ENCODE results near the gene PRDX5. TPM values are rescaled to one million over a fixed set of nuclear protein-coding genes. Genes with fewer than 3 reads are reported as not detected.
A peak's percentile ranks its signal among the peaks of the same experiment; 100 is the strongest.

The PRDX5 gene
- total and polyA plus RNA-seq, 9 of the 15 experiments (the other 6 are each of a cell fraction or from before 2014, with no cell fraction given), result 40.8 to 327 (median 204) TPM

DNA sequence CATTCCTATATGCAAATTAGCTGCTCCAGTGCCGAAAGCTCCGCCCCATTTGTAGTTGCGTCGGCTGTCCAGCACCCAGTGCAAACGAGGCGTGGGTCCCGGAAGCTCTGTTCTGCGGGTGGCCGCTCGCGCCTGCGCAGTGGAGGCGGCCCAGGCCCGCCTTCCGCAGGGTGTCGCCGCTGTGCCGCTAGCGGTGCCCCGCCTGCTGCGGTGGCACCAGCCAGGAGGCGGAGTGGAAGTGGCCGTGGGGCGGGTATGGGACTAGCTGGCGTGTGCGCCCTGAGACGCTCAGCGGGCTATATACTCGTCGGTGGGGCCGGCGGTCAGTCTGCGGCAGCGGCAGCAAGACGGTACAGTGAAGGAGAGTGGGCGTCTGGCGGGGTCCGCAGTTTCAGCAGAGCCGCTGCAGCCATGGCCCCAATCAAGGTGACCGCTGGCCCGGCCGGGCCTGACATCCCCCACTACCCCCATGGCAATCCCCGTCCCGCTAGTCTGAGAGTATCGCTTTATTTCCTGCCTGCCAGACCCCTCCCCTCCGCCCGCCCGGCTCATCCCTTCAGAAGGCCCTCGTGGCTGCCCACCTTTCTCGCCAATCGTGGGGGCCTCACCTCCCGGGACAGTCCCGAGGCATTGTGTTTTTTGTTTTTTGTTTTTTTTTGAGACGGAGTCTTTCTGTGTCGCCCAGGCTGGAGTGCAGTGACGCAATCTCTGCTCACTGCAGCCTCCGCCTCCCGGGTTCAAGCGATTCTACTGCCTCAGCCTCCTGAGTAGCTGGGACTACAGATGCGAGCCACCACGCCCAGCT is at the start of gene PRDX5 (continued):
- TF ChIP-seq, protein P1, sequence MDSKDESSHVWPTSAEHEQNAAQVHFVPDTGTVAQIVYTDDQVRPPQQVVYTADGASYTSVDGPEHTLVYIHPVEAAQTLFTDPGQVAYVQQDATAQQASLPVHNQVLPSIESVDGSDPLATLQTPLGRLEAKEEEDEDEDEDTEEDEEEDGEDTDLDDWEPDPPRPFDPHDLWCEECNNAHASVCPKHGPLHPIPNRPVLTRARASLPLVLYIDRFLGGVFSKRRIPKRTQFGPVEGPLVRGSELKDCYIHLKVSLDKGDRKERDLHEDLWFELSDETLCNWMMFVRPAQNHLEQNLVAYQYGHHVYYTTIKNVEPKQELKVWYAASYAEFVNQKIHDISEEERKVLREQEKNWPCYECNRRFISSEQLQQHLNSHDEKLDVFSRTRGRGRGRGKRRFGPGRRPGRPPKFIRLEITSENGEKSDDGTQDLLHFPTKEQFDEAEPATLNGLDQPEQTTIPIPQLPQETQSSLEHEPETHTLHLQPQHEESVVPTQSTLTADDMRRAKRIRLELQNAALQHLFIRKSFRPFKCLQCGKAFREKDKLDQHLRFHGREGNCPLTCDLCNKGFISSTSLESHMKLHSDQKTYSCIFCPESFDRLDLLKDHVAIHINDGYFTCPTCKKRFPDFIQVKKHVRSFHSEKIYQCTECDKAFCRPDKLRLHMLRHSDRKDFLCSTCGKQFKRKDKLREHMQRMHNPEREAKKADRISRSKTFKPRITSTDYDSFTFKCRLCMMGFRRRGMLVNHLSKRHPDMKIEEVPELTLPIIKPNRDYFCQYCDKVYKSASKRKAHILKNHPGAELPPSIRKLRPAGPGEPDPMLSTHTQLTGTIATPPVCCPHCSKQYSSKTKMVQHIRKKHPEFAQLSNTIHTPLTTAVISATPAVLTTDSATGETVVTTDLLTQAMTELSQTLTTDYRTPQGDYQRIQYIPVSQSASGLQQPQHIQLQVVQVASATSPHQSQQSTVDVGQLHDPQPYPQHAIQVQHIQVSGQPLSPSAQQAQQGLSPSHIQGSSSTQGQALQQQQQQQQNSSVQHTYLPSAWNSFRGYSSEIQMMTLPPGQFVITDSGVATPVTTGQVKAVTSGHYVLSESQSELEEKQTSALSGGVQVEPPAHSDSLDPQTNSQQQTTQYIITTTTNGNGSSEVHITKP (IDR thresholded peaks at IDR 0.05; ENCODE audit: partially characterized antibody), result peak; percentile 38
- TF ChIP-seq CREB1 (IDR thresholded peaks at IDR 0.05) (no peak; the same call in 1 of the 2 replicates), CREB1 (CRISPR knock-in tag; IDR thresholded peaks at IDR 0.05) (no peak), RBM34 (IDR thresholded peaks at IDR 0.05; ENCODE audit: borderline replicate concordance, insufficient read depth, low read length) (no peak), BRD4 (IDR thresholded peaks at IDR 0.05) (no peak), MCM5 (IDR thresholded peaks at IDR 0.05; ENCODE audit: low read depth) (no peak), HEY1 (CRISPR knock-in tag; IDR thresholded peaks at IDR 0.05; ENCODE audit: borderline replicate concordance) (no peak), NBN (IDR thresholded peaks at IDR 0.05; ENCODE audit: low read depth) (no peak), ZNF175 (CRISPR knock-in tag; IDR thresholded peaks at IDR 0.05; ENCODE audit: low read depth) (no peak)
- TF ChIP-seq, protein P2, sequence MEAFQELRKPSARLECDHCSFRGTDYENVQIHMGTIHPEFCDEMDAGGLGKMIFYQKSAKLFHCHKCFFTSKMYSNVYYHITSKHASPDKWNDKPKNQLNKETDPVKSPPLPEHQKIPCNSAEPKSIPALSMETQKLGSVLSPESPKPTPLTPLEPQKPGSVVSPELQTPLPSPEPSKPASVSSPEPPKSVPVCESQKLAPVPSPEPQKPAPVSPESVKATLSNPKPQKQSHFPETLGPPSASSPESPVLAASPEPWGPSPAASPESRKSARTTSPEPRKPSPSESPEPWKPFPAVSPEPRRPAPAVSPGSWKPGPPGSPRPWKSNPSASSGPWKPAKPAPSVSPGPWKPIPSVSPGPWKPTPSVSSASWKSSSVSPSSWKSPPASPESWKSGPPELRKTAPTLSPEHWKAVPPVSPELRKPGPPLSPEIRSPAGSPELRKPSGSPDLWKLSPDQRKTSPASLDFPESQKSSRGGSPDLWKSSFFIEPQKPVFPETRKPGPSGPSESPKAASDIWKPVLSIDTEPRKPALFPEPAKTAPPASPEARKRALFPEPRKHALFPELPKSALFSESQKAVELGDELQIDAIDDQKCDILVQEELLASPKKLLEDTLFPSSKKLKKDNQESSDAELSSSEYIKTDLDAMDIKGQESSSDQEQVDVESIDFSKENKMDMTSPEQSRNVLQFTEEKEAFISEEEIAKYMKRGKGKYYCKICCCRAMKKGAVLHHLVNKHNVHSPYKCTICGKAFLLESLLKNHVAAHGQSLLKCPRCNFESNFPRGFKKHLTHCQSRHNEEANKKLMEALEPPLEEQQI (IDR thresholded peaks at IDR 0.05), result no peak
- TF ChIP-seq, protein P3, sequence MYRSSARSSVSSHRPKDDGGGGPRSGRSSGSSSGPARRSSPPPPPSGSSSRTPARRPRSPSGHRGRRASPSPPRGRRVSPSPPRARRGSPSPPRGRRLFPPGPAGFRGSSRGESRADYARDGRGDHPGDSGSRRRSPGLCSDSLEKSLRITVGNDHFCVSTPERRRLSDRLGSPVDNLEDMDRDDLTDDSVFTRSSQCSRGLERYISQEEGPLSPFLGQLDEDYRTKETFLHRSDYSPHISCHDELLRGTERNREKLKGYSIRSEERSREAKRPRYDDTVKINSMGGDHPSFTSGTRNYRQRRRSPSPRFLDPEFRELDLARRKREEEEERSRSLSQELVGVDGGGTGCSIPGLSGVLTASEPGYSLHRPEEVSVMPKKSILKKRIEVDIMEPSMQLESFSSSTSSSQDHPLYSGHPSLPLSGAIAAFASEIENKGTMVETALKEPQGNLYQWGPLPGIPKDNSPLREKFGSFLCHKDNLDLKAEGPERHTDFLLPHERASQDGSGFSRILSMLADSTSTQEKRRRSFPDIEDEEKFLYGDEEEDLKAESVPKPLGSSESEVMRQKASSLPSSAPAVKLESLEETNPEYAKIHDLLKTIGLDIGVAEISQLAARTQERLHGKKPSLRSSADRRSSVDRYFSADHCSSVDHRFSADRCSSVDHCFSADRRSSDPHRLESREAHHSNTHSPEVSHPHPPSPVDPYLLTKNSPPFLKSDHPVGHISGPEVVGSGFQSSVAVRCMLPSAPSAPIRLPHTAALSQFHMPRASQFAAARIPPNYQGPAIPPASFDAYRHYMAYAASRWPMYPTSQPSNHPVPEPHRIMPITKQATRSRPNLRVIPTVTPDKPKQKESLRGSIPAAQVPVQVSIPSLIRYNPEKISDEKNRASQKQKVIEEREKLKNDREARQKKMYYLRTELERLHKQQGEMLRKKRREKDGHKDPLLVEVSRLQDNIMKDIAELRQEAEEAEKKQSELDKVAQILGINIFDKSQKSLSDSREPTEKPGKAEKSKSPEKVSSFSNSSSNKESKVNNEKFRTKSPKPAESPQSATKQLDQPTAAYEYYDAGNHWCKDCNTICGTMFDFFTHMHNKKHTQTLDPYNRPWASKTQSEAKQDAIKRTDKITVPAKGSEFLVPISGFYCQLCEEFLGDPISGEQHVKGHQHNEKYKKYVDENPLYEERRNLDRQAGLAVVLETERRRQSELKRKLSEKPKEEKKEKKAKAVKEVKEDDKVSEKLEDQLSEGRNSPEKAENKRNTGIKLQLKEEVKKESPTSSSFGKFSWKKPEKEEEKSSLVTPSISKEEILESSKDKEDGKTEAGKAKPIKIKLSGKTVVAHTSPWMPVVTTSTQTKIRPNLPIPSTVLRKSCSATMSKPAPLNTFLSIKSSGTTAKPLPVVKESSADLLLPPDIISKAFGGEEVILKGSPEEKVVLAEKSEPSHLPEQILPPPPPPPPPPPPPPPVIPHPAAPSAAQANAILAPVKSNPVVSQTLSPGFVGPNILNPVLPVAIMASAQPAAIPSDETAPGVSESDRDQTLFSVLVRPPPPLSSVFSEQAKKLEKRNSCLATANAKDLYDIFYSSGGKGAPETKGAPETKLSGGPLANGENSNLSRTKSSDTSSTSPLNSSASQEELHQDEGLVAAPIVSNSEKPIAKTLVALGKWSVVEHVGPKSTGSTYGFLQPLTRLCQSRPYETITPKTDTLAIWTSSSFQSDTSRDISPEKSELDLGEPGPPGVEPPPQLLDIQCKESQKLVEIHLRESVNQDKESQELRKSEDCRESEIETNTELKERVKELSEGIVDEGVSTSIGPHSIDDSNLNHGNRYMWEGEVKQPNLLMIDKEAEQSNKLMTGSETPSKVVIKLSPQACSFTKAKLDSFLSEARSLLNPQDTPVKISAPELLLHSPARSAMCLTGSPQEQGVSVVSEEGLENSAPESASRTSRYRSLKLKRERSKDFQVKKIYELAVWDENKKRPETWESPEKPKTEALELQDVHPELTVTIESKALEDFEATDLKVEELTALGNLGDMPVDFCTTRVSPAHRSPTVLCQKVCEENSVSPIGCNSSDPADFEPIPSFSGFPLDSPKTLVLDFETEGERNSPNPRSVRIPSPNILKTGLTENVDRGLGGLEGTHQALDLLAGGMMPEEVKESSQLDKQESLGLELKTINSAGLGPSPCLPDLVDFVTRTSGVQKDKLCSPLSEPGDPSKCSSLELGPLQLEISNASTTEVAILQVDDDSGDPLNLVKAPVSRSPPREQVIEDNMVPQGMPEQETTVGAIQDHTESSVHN (IDR thresholded peaks at IDR 0.05; ENCODE audit: borderline replicate concordance in 1 of 2, low read depth in 1 of 2), result no peak
